HUES64 (cell line): ENCODE results near the gene LURAP1L.

Experiments used
- H3K27ac ChIP-seq: 2 replicates; pipeline ENCODE4 v1.7.0; 2013; ENCODE audit warnings: low read depth, low read length, inconsistent platforms
- H3K27me3 ChIP-seq: 2 replicates; pipeline ENCODE4 v1.6.1; 2013; ENCODE audit warnings: mild to moderate bottlenecking, low read length; ENCODE audit not compliant: insufficient read depth
- H3K36me3 ChIP-seq: 2 replicates; pipeline ENCODE4 v1.6.1; 2013; ENCODE audit warnings: mild to moderate bottlenecking, low read length; ENCODE audit not compliant: insufficient read depth
- H3K4me1 ChIP-seq: 2 replicates; pipeline ENCODE4 v1.6.1; 2013; ENCODE audit warnings: mild to moderate bottlenecking, low read length, moderate library complexity; ENCODE audit not compliant: insufficient read depth
- H3K4me3 ChIP-seq: 2 replicates; pipeline ENCODE4 v1.5.1; 2013; ENCODE audit warnings: mild to moderate bottlenecking, low read length, moderate library complexity
- H3K9ac ChIP-seq: 2 replicates; pipeline ENCODE4 v1.6.1; 2013; ENCODE audit warnings: mild to moderate bottlenecking, low read depth, low read length
- H3K9me3 ChIP-seq: 2 replicates; pipeline ENCODE4 v1.6.1; 2013; ENCODE audit warnings: low read depth, low read length; ENCODE audit not compliant: insufficient read depth
- WGBS: fragments of 150-250, 120-280 bp; methylation state at CpG from one replicate; pipeline ENCODE4 v1.1.7; 2013; ENCODE audit warnings: missing lambda C conversion rate; 5-methylcytosine and 5-hydroxymethylcytosine counted together

Gene LURAP1L

GRCh38 chr9:12813960-12814876 is 39.4 kb downstream of the LURAP1L start:
- H3K27ac ChIP-seq = no peak overlapping the region
- no peaks in the 10 kb centered on the region for H3K27me3 ChIP-seq
- H3K9me3 ChIP-seq = no peaks in the 10 kb centered on the region
- H3K36me3 ChIP-seq = no peaks in the 10 kb centered on the region
- H3K4me3 ChIP-seq = no peak overlapping the region
- 94% methylated on average over 5 of the region's 6 CpGs for WGBS
- peak overlapping the region; percentile 21; the same call in 1 of the 2 replicates for H3K9ac ChIP-seq
- H3K4me1 ChIP-seq = no peaks in the 10 kb centered on the region

- H3K4me1 ChIP-seq = no peaks in the 10 kb centered on the region
- no peak overlapping the region for H3K27ac ChIP-seq
- no peak overlapping the region for H3K9ac ChIP-seq
- H3K27me3 ChIP-seq = no peaks in the 10 kb centered on the region
- no peaks in the 10 kb centered on the region for H3K9me3 ChIP-seq
- no peaks in the 10 kb centered on the region for H3K36me3 ChIP-seq
- H3K4me3 ChIP-seq = no peak overlapping the region
These were observed 40.0 kb downstream of the LURAP1L start for GRCh38 chr9:12814877-12815237.

- Histone ChIP-seq H3K27me3 (no peaks in the 10 kb centered on the region), H3K36me3 (no peaks in the 10 kb centered on the region), H3K9ac (no peak overlapping the region), H3K9me3 (no peaks in the 10 kb centered on the region), H3K4me1 (no peaks in the 10 kb centered on the region), H3K4me3 (no peak overlapping the region), H3K27ac (no peak overlapping the region)
- WGBS = 100% methylated on average over 5 of the region's 5 CpGs
These were observed 41.1 kb downstream of the LURAP1L start for GRCh38 chr9:12815888-12816287.

GRCh38 chr9:12816656-12817101 is 41.9 kb downstream of the LURAP1L start:
- no peak overlapping the region for H3K4me3 ChIP-seq
- H3K36me3 ChIP-seq = no peaks in the 10 kb centered on the region
- no peaks in the 10 kb centered on the region for H3K9me3 ChIP-seq
- no peaks in the 10 kb centered on the region for H3K4me1 ChIP-seq
- no peak overlapping the region for H3K9ac ChIP-seq
- H3K27me3 ChIP-seq = no peaks in the 10 kb centered on the region
- no peak overlapping the region for H3K27ac ChIP-seq
- 92% methylated on average over 3 of the region's 3 CpGs for WGBS

- Histone ChIP-seq H3K4me3 (no peak overlapping the region), H3K27ac (no peak overlapping the region), H3K9ac (no peak overlapping the region), H3K9me3 (no peaks in the 10 kb centered on the region), H3K4me1 (no peaks in the 10 kb centered on the region), H3K27me3 (no peaks in the 10 kb centered on the region), H3K36me3 (no peaks in the 10 kb centered on the region)
- 85% methylated on average over 9 of the region's 9 CpGs for WGBS
These were observed 42.9 kb downstream of the LURAP1L start for GRCh38 chr9:12817702-12818101.

- H3K27ac ChIP-seq = no peak overlapping the region
- 71% methylated on average over 3 of the region's 3 CpGs for WGBS
- no peaks in the 10 kb centered on the region for H3K9me3 ChIP-seq
- no peak overlapping the region for H3K4me3 ChIP-seq
- H3K9ac ChIP-seq = no peak overlapping the region
- no peaks in the 10 kb centered on the region for H3K27me3 ChIP-seq
- no peaks in the 10 kb centered on the region for H3K36me3 ChIP-seq
- H3K4me1 ChIP-seq = no peaks in the 10 kb centered on the region
These were observed 43.7 kb downstream of the LURAP1L start for GRCh38 chr9:12818431-12819000.

- Histone ChIP-seq H3K9me3 (no peaks in the 10 kb centered on the region), H3K36me3 (no peaks in the 10 kb centered on the region), H3K9ac (no peak overlapping the region), H3K27me3 (no peaks in the 10 kb centered on the region), H3K4me1 (no peaks in the 10 kb centered on the region), H3K27ac (no peak overlapping the region), H3K4me3 (no peak overlapping the region)
- 88% methylated on average over 9 of the region's 9 CpGs for WGBS
These were observed 44.8 kb downstream of the LURAP1L start for GRCh38 chr9:12819436-12820185.

- Histone ChIP-seq H3K4me3 (no peak overlapping the region), H3K9ac (no peak overlapping the region), H3K36me3 (no peaks in the 10 kb centered on the region), H3K9me3 (no peaks in the 10 kb centered on the region), H3K27me3 (no peaks in the 10 kb centered on the region), H3K27ac (no peak overlapping the region), H3K4me1 (no peaks in the 10 kb centered on the region)
- 85% methylated on average over 1 of the region's 2 CpGs for WGBS
These were observed 47.3 kb downstream of the LURAP1L start for GRCh38 chr9:12822111-12822510.

GRCh38 chr9:12826924-12827565 is 52.2 kb downstream of the LURAP1L start:
- no peaks in the 10 kb centered on the region for H3K36me3 ChIP-seq
- no peak overlapping the region for H3K27ac ChIP-seq
- no peaks in the 10 kb centered on the region for H3K4me1 ChIP-seq
- H3K4me3 ChIP-seq = no peak overlapping the region
- H3K9me3 ChIP-seq = no peaks in the 10 kb centered on the region
- no peak overlapping the region for H3K9ac ChIP-seq
- no peaks in the 10 kb centered on the region for H3K27me3 ChIP-seq
- WGBS = 96% methylated on average over 3 of the region's 3 CpGs

GRCh38 chr9:12833701-12834100 is 58.9 kb downstream of the LURAP1L start:
- no peaks in the 10 kb centered on the region for H3K36me3 ChIP-seq
- H3K4me3 ChIP-seq = no peak overlapping the region
- no peak overlapping the region for H3K9ac ChIP-seq
- H3K27me3 ChIP-seq = no peaks in the 10 kb centered on the region
- no peaks in the 10 kb centered on the region for H3K4me1 ChIP-seq
- no peak overlapping the region for H3K27ac ChIP-seq
- H3K9me3 ChIP-seq = no peaks in the 10 kb centered on the region
- 100% methylated on average over 1 of the region's 1 CpG for WGBS

- H3K27me3 ChIP-seq = no peaks in the 10 kb centered on the region
- no peak overlapping the region for H3K4me3 ChIP-seq
- H3K36me3 ChIP-seq = no peaks in the 10 kb centered on the region
- H3K9ac ChIP-seq = no peak overlapping the region
- H3K9me3 ChIP-seq = no peaks in the 10 kb centered on the region
- no peak overlapping the region for H3K27ac ChIP-seq
- no peaks in the 10 kb centered on the region for H3K4me1 ChIP-seq
These were observed 63.7 kb downstream of the LURAP1L start for GRCh38 chr9:12838546-12838945.
